Endometrial microvascular endothelial cells (primary cell): ENCODE data around the gene XRRA1. TPM values are rescaled to one million over a fixed set of nuclear protein-coding genes. Genes with fewer than 3 reads are reported as not detected.

ENCODE experiments used
- in situ Hi-C: cut with HindIII; loops from 2 replicates; pipeline ENCODE4 v1.10.0; 2017; ENCODE audit warnings: low sequenced_read_pairs, low pct_unique_long_range_greater_than_20kb; ENCODE audit errors: inconsistent ontology term
- total RNA-seq: library from RNA; depleted of rRNA; stranded (reverse); fragments of >200 nt; gene quantifications from one replicate; pipeline ENCODE4 v1.2.3, GENCODE V29; 2015; ENCODE audit errors: inconsistent ontology term

The XRRA1 gene
- total RNA-seq, 1 donor from 2014 or later, result 12.0 TPM

DNA sequence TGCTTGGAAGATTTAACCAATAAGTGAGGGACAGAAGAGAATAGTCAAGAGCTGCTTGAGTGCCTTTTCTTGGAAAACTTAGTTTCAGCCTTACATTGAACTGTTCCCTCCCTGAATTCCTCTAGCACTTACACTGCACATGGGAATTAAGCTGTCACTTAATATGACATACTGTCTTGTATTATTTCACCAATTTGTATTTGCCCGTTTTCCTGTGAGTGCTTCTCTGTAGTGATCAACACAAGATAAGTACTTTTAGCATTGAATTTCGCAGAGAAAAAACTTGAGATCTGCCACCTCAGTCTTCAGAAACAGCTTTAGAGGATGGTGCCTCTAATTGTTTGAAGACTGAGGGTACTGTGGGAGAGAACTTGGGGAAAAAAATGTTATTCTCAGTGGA is 3.9 kb upstream of the XRRA1 start:
- in situ Hi-C loops, result no loop called here

DNA sequence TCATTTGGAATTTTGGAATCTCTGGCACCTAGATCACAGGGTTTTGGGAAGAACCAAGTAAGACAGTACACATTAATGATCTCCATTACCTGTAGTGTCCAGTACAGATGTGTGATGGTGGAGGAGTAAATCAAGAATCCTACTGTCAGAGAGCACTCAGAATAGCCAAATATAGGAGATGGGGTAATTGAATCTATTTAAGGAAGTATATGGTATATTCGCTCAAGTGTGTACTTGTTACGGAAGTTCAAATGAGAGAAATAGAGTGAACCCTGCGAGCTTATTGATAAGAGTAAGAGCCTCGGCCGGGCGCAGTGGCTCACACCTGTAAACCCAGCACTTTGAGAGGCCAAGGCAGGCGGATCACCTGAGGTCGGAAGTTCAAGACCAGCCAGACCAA is 2.3 kb upstream of the XRRA1 start:
- in situ Hi-C loops, result no loop called here

GRCh38 chr11:74950374-74950969 is 1.6 kb upstream of the XRRA1 start:
- in situ Hi-C loops, result no loop called here

GRCh38 chr11:74949753-74950137 is 854 bp upstream of the XRRA1 start:
- in situ Hi-C loops, result no loop called here

DNA sequence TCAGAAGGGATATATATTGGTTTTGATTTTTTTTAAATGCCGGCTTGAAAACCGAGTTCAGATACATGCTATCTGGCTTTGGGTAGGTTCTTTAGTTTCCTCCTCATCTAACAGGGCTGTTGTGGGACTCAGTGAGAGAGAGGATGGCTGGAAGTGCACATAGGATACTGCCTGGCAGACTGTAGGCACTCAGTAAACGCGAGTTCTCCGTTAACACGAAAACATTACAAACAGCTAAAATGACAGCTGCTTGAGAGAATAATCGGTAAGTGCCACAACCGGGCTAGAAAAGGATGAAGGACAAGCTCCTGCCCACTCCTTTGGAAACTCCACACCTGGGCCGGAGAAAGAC is 369 bp downstream of the XRRA1 start:
- in situ Hi-C loops, result no loop called here

- in situ Hi-C loops, result no loop called here
These were observed 6.7 kb downstream of the XRRA1 start for GRCh38 chr11:74942073-74942759.

DNA sequence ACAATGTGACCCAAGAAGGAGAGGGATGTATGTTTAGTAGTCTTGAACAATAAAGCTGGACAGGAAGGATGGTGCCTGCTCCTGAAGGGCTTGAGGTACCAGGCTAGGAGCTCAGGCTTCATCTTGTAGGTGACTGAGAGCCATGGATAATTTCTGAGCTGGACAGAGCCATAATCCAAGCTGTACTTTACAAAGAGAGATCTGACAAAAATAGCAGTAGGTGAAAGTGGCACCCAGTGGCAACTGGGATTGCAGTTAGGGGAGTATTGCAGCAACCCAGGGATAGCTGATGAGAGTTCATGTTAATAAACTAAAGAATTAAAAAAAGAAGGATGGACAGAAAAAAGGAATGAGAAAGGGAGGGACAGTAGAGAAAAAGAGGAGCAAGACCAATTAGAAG is 7.4 kb downstream of the XRRA1 start:
- in situ Hi-C loops, result no loop called here

DNA sequence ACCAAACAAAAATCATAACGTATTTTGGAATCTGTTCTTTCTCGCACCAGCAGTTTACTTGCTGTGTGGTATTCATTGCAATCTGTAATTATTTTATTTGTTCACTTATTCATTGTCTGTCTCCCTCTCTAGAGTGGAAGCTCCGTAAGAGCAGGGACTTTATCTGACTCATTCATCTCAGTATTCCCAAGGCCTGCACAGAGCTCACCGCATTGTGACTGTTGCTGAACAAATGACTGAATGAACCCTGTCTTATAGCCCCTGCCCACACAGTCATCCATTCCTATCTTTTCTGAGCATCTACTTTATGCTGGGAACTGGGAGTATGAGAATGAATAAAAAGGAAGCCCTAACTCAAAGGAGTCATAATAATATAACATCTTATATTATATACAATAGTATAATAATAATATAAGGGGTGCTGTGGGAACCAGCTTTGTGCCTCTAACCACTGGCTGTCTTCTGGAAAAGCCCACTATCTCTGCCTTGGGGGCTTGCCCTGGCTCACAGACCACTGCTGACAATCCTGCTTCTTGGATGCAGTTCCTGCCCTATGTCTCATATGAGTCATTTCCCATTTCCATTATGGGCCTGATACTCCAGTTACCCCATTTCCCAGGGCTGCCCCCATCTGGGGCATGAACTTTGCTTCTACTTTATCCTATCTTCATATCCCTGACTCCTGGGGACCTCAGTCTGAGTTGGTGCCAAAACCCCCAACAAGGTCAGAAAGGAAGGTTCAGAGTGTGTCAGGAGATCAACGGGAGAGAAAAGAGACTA is 11.0 kb downstream of the XRRA1 start:
- in situ Hi-C loops, result no loop called here

GRCh38 chr11:74936976-74937375 is 11.9 kb downstream of the XRRA1 start:
- in situ Hi-C loops, result no loop called here

DNA sequence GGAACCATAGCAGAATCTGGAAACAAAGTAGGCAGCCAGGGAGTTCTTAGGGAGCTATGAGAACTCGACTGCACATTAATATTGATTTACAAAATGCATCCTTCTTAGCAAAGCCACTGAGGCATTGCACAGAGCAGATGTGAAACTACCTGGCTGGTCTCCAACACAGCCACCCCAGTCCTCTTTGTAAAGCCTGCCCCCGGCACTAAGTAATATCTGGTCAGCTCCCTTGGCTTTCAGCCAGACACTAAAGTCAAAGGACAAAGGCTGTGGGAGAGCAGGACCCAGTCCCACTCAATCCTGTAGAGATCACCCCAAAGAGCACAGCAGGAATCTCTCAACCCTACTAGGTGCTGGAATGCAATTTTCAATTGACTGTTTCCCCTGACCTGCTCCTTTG is 12.8 kb downstream of the XRRA1 start:
- in situ Hi-C loops, result no loop called here

DNA sequence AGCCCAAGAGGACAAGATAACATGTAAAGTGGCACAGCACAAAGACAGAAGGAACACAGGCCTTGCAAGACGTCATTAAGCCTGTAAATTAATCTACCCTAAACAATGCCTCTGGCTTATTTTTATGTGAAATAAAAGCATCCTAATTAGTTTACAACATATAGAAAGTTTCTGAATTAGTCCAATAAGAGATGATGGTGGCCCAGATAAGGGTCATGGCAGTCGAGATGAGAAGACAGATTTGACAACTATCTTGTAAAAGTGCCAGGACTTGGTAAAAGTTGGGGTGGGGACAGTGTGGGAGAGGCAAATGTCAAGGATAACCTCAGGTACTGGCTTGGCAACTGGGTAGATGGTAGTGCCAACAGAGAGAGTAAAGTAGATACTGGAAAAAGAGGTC is 13.6 kb downstream of the XRRA1 start:
- in situ Hi-C loops, result no loop called here

DNA sequence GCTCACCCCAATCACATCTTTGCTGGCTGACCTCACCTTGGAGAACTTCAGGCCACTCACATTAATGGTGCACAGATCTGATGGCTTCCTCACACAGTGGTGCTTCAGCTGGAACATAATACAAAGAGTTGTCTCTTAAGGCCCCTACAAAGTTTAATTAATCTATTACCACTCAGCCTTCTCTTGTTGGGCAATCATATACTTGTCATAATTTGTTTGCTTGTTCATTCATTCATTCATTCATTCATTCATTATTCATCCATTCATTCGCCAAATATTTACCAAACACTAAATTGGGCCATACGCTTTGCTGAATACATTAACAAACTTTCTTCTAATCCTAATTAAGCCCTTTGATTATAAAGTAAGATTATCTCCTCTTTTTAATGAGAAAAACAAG is 15.1 kb downstream of the XRRA1 start:
- in situ Hi-C loops, result no loop called here

- in situ Hi-C loops, result no loop called here
These were observed 16.1 kb downstream of the XRRA1 start for GRCh38 chr11:74932797-74933196.

DNA sequence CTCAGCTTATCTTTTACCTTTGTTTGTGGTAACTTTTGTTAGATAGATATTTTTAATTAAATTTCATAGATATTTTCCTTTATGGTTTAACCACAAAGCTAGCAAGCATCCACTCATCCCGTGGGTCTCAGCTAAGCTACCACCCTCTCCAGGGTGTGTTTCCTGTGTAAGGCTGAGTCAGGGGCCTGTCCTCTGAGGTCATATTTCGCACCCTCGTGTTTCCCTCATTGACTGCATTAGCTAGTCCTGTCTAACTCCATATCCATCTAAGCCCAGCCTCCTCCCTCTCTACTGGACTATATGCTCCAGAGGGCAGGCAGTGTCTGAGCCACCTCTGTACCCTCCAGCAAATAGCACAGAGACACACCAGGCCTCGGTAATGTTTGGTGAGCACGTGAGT is 16.7 kb downstream of the XRRA1 start:
- in situ Hi-C loops, result no loop called here

GRCh38 chr11:74929431-74930363 is 19.2 kb downstream of the XRRA1 start:
- in situ Hi-C loops, result no loop called here

- in situ Hi-C loops, result no loop called here
These were observed 21.4 kb downstream of the XRRA1 start for GRCh38 chr11:74927496-74927895.

DNA sequence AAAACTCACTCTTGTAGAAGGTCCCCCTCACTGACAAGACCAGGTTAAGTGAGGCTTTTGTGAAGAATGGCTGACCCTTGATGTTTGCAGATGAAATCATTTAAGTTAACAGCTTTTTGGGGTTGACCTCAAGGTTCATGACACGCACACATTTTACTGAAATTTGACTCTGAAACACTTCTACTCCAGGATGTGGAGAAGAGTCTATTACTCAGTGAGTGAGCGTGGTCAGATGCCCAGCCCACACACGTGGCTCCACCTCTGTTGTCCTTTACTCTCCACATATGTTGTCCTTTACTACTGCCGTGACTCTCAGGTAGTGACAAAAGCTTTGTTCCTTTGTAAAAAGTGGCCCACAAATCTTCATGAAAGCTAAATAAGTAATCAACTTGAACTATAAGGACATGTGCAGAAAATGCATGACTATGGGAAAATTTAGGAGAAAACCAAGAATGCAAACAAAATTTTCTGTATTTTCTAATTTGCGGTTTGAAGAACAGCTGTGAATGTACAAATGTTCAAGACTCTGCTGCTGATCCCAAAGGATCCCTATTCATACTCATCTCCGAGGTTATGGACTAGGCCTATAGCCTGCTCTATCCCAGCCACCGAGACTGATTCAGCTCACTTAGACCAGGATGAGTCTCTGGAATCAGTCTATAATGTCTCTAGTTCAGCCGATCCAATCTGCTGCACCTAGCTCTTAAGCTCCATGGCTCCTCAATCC is 22.4 kb downstream of the XRRA1 start:
- in situ Hi-C loops, result no loop called here

- in situ Hi-C loops, result no loop called here
These were observed 23.6 kb downstream of the XRRA1 start for GRCh38 chr11:74925281-74925680.

GRCh38 chr11:74923125-74923524 is 25.8 kb downstream of the XRRA1 start:
- in situ Hi-C loops, result no loop called here
